ENCODE results near the gene ARMC12.

Gene ARMC12

GRCh38 chr6:35775031-35775430 lies 38.2 kb downstream of the ARMC12 start:
- no peak for DNase-seq (ENCODE audit: low read depth, low spot score)

GRCh38 chr6:35776364-35777215 lies 39.8 kb downstream of the ARMC12 start, which contains the start of gene CLPSL2:
Gene CLPSL2, plus strand, starts transcription at chr6:35776598. Its CDS starts 21 bp downstream, at chr6:35776619.
- peak; percentile 90 for DNase-seq (ENCODE audit: low read depth, low spot score)

- DNase-seq (ENCODE audit: low read depth, low spot score), result no peak
Measured at GRCh38 chr6:35777356-35778102, 40.7 kb downstream of the ARMC12 start.

- no peak for DNase-seq (ENCODE audit: low read depth, low spot score)
Measured at GRCh38 chr6:35778437-35778836, 41.6 kb downstream of the ARMC12 start.

GRCh38 chr6:35780719-35781118 lies 43.9 kb downstream of the ARMC12 start, which contains the start of gene CLPSL1:
Gene CLPSL1, plus strand, starts transcription at chr6:35781019. Its CDS starts 92 bp downstream, at chr6:35781111.
- no peak for DNase-seq (ENCODE audit: low read depth, low spot score)

- DNase-seq (ENCODE audit: low read depth, low spot score), result no peak
Measured at GRCh38 chr6:35781290-35781689, 44.5 kb downstream of the ARMC12 start.

GRCh38 chr6:35782424-35782823 lies 45.6 kb downstream of the ARMC12 start:
- DNase-seq (ENCODE audit: low read depth, low spot score), result no peak

- no peak for DNase-seq (ENCODE audit: low read depth, low spot score)
Measured at GRCh38 chr6:35784200-35784599, 47.4 kb downstream of the ARMC12 start.

- no peak for DNase-seq (ENCODE audit: low read depth, low spot score)
Measured at GRCh38 chr6:35786272-35786671, 49.4 kb downstream of the ARMC12 start.

- DNase-seq (ENCODE audit: low read depth, low spot score), result peak; percentile 69
Measured at GRCh38 chr6:35786810-35787209, 50.0 kb downstream of the ARMC12 start.

- no peak for DNase-seq (ENCODE audit: low read depth, low spot score)
Measured at GRCh38 chr6:35787266-35788218, 50.7 kb downstream of the ARMC12 start.

- DNase-seq (ENCODE audit: low read depth, low spot score), result no peak
Measured at GRCh38 chr6:35788423-35788982, 51.7 kb downstream of the ARMC12 start.

GRCh38 chr6:35790683-35791082 lies 53.9 kb downstream of the ARMC12 start:
- DNase-seq (ENCODE audit: low read depth, low spot score), result no peak

- no peak for DNase-seq (ENCODE audit: low read depth, low spot score)
Measured at GRCh38 chr6:35794536-35795452, 58.0 kb downstream of the ARMC12 start.

- no peak for DNase-seq (ENCODE audit: low read depth, low spot score)
Measured at GRCh38 chr6:35795453-35796071, 58.7 kb downstream of the ARMC12 start.

- no peak for DNase-seq (ENCODE audit: low read depth, low spot score)
Measured at GRCh38 chr6:35796236-35796635, 59.4 kb downstream of the ARMC12 start.

GRCh38 chr6:35797837-35798526 lies 61.1 kb downstream of the ARMC12 start:
- DNase-seq (ENCODE audit: low read depth, low spot score), result peak; percentile 32
